Loucy (cell line): ENCODE measurements around the gene PDPR.
"Not testable (repeated sequence)": the region's sequence is repeated elsewhere in the genome, so short reads cannot be mapped to it uniquely, and the experiment has no call there.

Experiments
- CTCF ChIP-seq: fragments of 200-600 bp; sonication (generic); conservative IDR thresholded peaks from 2 replicates; pipeline ENCODE4 v1.5.1; 2014; ENCODE audit warnings: mild to moderate bottlenecking, antibody characterized with exemption, low read length
- EZH2phosphoT487 ChIP-seq: fragments of 200-600 bp; IDR thresholded peaks from 2 replicates; pipeline ENCODE4 v1.6.1; 2018; ENCODE audit warnings: antibody characterized with exemption, mild to moderate bottlenecking, moderate library complexity, borderline replicate concordance

- TF ChIP-seq CTCF, EZH2phosphoT487: not testable (repeated sequence)
Observed at GRCh38 chr16:70109583-70110279, 4.4 kb upstream of the PDPR start.
